Colonic mucosa (tissue), 4 donors: ENCODE data around the gene EPHA8. TPM values are rescaled to one million over a fixed set of nuclear protein-coding genes. Genes with fewer than 3 reads are reported as not detected.

Source experiments
- DNase-seq: peaks from one replicate; pipeline ENCODE4 v3.0.0-alpha.2; 2020
- H3K27ac ChIP-seq: fragments of 200-600 bp; one replicate; pipeline ENCODE4 v1.8.0; 2021
- H3K27me3 ChIP-seq: fragments of 200-600 bp; one replicate; pipeline ENCODE4 v1.8.0; 2021
- H3K36me3 ChIP-seq: fragments of 200-600 bp; one replicate; pipeline ENCODE4 v1.8.0; 2021
- H3K4me1 ChIP-seq: fragments of 200-600 bp; one replicate; pipeline ENCODE4 v1.8.0; 2021; ENCODE audit warnings: mild to moderate bottlenecking
- H3K4me3 ChIP-seq: fragments of 200-600 bp; one replicate; pipeline ENCODE4 v1.8.0; 2021
- H3K9ac ChIP-seq, 2 donors: one replicate each; pipeline ENCODE4 v1.7.0; 2013; ENCODE audit warnings: control low read depth in 2 of 2, low read depth in 2 of 2, low read length in 2 of 2
- H3K9me3 ChIP-seq: fragments of 200-600 bp; one replicate; pipeline ENCODE4 v1.8.0; 2021
- intact Hi-C: fragments of 100-400 bp; cut with DNase I; formaldehyde crosslinking; loops from one replicate; pipeline ENCODE4 v1.14.1; 2022
- microRNA-seq: library from miRNA; unstranded; fragments of <30 nt; microRNA quantifications from one replicate; pipeline ENCODE4, GENCODE V29; 2019
- total RNA-seq, 2 donors: library from RNA; stranded (reverse); fragmentation: NEBNext Ultra II Directional in 1 of 2; extraction: Animal tissue kit (Norgen Biotek cat#: 25700) in 1 of 2; gene quantifications; one replicate each; pipeline ENCODE4 v1.2.1, GENCODE V29; 2021
- TF ChIP-seq, protein P1 (sequence below): fragments of 200-600 bp; IDR thresholded peaks from one replicate; pipeline ENCODE4 v1.8.0; 2022; ENCODE audit warnings: antibody characterized with exemption, mild to moderate bottlenecking
- donor health status: healthy.
- donor health status: DM: no; HTN: no; CAD: no.
- donor health status: DM: no; HTN: no; CAD: no.

The EPHA8 gene
- total RNA-seq, 2 donors from 2014 or later, result not detected

DNA sequence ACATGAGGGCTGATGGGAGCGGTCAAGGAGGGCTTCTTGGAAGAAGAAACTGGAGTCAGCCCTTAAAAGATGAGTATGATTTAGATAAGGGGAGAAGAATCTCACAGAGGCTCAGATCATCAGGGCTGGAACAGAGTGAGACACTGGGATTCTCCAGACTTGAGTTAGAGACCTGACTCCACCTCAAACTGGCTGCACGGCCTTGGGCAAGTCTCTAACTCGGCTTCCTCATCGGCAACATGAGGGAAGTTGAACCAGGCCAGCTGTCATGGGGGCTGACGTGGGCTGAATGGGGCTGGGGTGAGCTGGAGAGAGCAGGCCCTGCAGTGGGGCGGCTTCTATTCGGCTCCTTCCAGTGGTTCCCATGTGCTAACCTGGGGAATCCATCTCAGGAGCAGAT lies 82.6 kb downstream of the EPHA8 start:
- Histone ChIP-seq H3K4me1 (no peaks in the 10 kb centered on the region), H3K27ac (no peak overlapping the region), H3K9ac (peak overlapping the region in 1 of 2 donors; percentile 17), H3K36me3 (no peaks in the 10 kb centered on the region), H3K4me3 (no peak overlapping the region), H3K27me3 (no peaks in the 10 kb centered on the region), H3K9me3 (no peaks in the 10 kb centered on the region)
- no peak for DNase-seq
- TF ChIP-seq, protein P1, sequence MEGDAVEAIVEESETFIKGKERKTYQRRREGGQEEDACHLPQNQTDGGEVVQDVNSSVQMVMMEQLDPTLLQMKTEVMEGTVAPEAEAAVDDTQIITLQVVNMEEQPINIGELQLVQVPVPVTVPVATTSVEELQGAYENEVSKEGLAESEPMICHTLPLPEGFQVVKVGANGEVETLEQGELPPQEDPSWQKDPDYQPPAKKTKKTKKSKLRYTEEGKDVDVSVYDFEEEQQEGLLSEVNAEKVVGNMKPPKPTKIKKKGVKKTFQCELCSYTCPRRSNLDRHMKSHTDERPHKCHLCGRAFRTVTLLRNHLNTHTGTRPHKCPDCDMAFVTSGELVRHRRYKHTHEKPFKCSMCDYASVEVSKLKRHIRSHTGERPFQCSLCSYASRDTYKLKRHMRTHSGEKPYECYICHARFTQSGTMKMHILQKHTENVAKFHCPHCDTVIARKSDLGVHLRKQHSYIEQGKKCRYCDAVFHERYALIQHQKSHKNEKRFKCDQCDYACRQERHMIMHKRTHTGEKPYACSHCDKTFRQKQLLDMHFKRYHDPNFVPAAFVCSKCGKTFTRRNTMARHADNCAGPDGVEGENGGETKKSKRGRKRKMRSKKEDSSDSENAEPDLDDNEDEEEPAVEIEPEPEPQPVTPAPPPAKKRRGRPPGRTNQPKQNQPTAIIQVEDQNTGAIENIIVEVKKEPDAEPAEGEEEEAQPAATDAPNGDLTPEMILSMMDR, result no peak
- intact Hi-C loops, result loop anchor here (10.0 kb wide), 1 partner anchor 511 kb away; no protein-coding TSS in a partner anchor

DNA sequence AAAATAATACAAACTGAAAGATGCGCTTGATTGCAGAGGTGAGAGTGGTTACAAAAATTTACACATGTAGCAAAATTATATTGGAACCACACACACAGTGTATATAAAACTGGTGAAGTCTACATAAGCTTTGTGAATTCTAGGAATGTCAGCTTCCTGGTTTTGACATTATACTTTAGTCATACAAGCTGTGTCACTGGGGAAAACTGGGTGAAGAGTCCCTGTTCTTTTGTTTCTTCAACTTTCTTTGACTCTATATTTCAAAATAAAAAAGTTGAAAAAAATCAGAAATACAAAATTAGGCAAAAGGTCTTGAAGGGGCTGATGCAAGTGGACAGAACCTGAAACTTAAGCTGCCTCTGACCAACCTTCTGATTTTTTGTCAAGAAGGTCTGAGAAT lies 83.1 kb downstream of the EPHA8 start:
- no peak for DNase-seq
- Histone ChIP-seq H3K27ac (no peak overlapping the region), H3K4me3 (no peak overlapping the region), H3K9ac (no peak overlapping the region), H3K36me3 (no peaks in the 10 kb centered on the region), H3K4me1 (no peaks in the 10 kb centered on the region), H3K9me3 (no peaks in the 10 kb centered on the region), H3K27me3 (no peaks in the 10 kb centered on the region)
- TF ChIP-seq, protein P1, result no peak
- intact Hi-C loops, result loop anchor here (10.0 kb wide), 1 partner anchor 512 kb away; no protein-coding TSS in a partner anchor

DNA sequence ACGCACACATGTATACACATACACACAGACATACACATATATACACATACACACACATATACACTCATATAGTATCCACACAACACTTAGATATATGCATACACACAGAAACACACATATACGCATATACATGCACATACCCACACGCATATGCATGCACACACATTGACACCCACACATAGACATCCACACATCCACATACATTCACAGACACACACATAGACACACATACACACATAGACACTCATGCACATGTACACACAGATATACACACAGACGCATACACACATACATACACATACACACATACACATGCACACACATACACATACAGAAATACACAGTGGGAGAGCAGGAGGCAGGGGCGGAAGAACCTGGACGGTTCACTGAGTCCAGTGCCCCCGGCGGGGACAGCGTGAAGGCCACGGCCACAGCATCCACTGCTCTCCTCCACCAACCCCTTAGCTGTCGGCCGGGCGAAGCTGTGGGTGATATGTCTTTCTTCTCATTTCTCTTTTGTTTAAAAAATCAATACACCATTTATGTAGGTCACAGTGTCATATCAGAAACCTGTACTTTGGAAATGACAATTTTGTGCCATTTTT lies 86.9 kb downstream of the EPHA8 start:
- Histone ChIP-seq H3K9ac (no peak overlapping the region), H3K4me3 (no peak overlapping the region), H3K9me3 (no peaks in the 10 kb centered on the region), H3K4me1 (no peaks in the 10 kb centered on the region), H3K36me3 (no peaks in the 10 kb centered on the region), H3K27me3 (no peaks in the 10 kb centered on the region), H3K27ac (no peak overlapping the region)
- intact Hi-C loops, result no loop called here
- TF ChIP-seq, protein P1, result no peak
- DNase-seq, result no peak

DNA sequence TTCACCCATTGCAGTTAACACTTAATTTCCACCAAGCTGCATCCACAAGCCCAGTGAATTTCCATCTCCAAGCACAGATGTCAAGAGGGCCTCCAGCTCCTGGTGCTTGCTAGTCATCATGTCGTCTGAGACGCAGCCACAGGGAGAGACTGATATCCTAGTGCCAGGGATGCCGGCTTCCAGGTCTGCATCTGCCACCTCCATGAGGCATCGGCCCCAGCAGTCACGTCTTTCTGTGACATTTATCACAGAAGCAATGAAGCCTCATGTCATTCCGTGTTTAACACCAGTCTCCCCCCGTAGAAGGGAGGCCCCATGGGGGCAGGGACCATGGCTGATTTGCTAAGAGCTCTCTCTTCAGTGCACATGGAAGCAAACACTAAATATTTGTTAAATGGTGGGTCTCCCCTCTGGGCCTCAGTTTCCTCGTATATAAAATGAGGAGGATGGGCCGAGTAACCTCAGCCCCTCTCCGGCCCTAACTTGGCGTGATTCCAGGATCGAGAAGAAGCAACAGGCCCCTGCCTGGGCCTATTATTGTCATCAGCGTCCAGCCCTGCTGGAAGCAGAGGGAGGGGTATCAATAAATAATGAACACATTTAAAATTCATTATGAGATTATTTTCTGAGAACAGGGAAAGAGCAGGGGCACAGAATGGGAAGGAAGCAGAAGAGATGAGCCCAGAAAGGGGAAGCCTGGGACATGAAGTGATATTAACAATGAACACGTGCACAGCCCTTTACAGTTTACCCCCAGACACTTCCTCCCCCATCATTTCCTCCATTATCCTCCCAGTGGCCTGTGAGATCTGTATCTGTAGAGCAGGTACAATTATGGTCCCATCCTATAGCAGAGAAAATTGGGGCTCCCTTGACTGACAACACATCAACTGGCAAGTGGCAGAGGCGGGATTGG lies 88.9 kb downstream of the EPHA8 start:
- no peak overlapping the region for H3K9ac ChIP-seq
- DNase-seq, result no peak
- intact Hi-C loops, result no loop called here
- H3K4me1 ChIP-seq, result no peaks in the 10 kb centered on the region
- H3K36me3 ChIP-seq, result no peaks in the 10 kb centered on the region
- H3K9me3 ChIP-seq, result no peaks in the 10 kb centered on the region
- H3K27me3 ChIP-seq, result no peaks in the 10 kb centered on the region
- TF ChIP-seq, protein P1, result no peak
- no peak overlapping the region for H3K27ac ChIP-seq
- H3K4me3 ChIP-seq, result no peak overlapping the region

DNA sequence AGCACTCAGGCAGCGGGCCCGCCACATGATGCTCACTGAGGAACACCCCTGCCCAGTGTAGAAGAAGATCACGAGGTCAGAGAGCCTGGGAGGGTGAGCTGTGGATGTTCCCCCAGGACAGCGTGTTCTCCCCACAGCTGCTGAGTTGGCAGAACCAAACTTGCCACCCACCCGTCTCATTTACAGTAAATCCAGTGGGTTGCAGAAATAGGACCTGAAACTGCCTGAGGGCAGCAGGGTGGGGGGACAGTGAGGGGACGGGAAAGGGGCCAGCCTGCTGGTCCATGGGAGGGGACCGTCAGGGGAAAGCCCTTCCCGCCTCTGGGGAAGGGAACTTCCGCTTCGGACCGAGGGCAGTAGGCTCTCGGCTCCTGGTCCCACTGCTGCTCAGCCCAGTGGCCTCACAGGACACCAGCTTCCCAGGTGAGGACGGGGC lies 89.6 kb downstream of the EPHA8 start, which contains the start of gene C1QB:
Gene C1QB (plus strand): TSS at position 356 of the 436 bp plus-strand sequence. CDS start 6,227 bp downstream, outside the sequence.
- H3K9me3 ChIP-seq, result no peaks in the 10 kb centered on the region
- H3K36me3 ChIP-seq, result no peaks in the 10 kb centered on the region
- no peaks in the 10 kb centered on the region for H3K4me1 ChIP-seq
- no peak for DNase-seq
- H3K27me3 ChIP-seq, result no peaks in the 10 kb centered on the region
- peak within 1 kb of the TSS; percentile 13 for H3K4me3 ChIP-seq
- no peak within 1 kb of the TSS for H3K27ac ChIP-seq
- intact Hi-C loops, result no loop called here
- H3K9ac ChIP-seq, result no peak within 1 kb of the TSS
- TF ChIP-seq, protein P1, result no peak

Small RNA genes lying within 50 kb of the gene (microRNA-seq; reads per million reads assigned to microRNA genes)
- gene MIR6127, result not detected

Other genes with a start within 250 kb of the EPHA8 start
- 10 to 100 TPM; 11.2 to 16.2 TPM for gene ZBTB40, start 111.6 kb upstream of the EPHA8 start, total RNA-seq
- 10 to 100 TPM; 38.5 to 72.4 TPM for gene C1QA, start 73.1 kb downstream of the EPHA8 start, total RNA-seq
- gene C1QC, start 80.1 kb downstream of the EPHA8 start, total RNA-seq, result 10 to 100 TPM; 45.4 to 80.9 TPM
- gene C1QB, start 89.7 kb downstream of the EPHA8 start, total RNA-seq, result 10 to 100 TPM; 44.6 to 72.5 TPM
- gene EPHB2, start 147.3 kb downstream of the EPHA8 start, total RNA-seq, result 100 to 1,000 TPM in 1 of 2 donors, 10 to 100 TPM in 1; 71.9 to 150 TPM